Transverse colon (tissue), 4 donors: ENCODE data around the gene SUFU.

Experiments
- POLR2AphosphoS5 ChIP-seq, 3 donors: sonication (generic); formaldehyde crosslinking; IDR thresholded peaks; one replicate each; pipeline ENCODE4 v1.6.1; 2016; ENCODE audit warnings: antibody characterized with exemption in 3 of 3
- TF ChIP-seq, protein P1 (sequence below), 5 experiments: fragments of 200-600 bp in 3 of 5; fragments of 450-650 bp in 2 of 5; sonication (generic) in 3 of 5; IDR thresholded peaks; 1 replicate in 2 of 5; 2 replicates in 3 of 5; pipeline ENCODE4 v1.5.1; 2016 to 2017; ENCODE audit warnings: antibody characterized with exemption in 5 of 5, inconsistent platforms in 3 of 5, mild to moderate bottlenecking in 2 of 5, moderate library complexity in 1 of 5

DNA sequence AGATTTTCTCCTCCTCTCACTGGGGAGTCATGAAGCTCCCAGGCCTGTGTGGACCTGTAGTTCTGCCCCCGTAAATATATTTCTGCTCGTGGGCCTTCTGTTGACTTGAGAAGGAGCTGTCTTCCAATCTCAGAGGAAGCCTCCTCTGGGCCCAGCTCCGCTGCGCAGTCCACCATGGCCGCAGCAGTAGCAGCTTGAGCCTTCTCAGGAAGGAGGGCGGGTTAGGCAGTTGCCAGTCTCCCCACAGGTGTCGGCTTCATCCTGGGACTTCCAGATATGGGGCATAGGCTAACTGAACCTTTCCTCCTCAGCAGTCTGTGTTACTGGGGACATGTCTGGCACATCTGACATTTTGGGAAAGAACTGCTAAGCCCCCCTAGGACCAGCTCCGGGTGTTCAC lies 77.6 kb downstream of the SUFU start:
- TF ChIP-seq POLR2AphosphoS5 (IDR thresholded peaks at IDR 0.05) = no peak
- TF ChIP-seq, protein P1, sequence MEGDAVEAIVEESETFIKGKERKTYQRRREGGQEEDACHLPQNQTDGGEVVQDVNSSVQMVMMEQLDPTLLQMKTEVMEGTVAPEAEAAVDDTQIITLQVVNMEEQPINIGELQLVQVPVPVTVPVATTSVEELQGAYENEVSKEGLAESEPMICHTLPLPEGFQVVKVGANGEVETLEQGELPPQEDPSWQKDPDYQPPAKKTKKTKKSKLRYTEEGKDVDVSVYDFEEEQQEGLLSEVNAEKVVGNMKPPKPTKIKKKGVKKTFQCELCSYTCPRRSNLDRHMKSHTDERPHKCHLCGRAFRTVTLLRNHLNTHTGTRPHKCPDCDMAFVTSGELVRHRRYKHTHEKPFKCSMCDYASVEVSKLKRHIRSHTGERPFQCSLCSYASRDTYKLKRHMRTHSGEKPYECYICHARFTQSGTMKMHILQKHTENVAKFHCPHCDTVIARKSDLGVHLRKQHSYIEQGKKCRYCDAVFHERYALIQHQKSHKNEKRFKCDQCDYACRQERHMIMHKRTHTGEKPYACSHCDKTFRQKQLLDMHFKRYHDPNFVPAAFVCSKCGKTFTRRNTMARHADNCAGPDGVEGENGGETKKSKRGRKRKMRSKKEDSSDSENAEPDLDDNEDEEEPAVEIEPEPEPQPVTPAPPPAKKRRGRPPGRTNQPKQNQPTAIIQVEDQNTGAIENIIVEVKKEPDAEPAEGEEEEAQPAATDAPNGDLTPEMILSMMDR (IDR thresholded peaks at IDR 0.05) = no peak
